GM10266 (cell line): ENCODE data around the gene TNNI3K.
A peak's percentile ranks its signal among the peaks of the same experiment; 100 is the strongest.

Source experiments
- DNase-seq: peaks from one replicate; pipeline ENCODE4 v3.0.0; 2012; ENCODE audit errors: extremely low spot score
- CTCF ChIP-seq: IDR thresholded peaks from 2 replicates; pipeline ENCODE4 v1.5.1; 2012; ENCODE audit warnings: mild to moderate bottlenecking, low read depth; ENCODE audit not compliant: control insufficient read depth, insufficient read depth; ENCODE audit errors: missing control alignments

Gene TNNI3K

GRCh38 chr1:74578101-74578500 is 342.9 kb downstream of the TNNI3K start:
- no peak for TF ChIP-seq CTCF

GRCh38 chr1:74579425-74579824 is 344.2 kb downstream of the TNNI3K start:
- TF ChIP-seq CTCF, result no peak
- DNase-seq, result peak; percentile 31

More at GRCh38 chr1:74578101-74578500, 342.9 kb downstream of the TNNI3K start:
- DNase-seq, result no peak

- TF ChIP-seq CTCF, result no peak
- DNase-seq, result no peak
Observed at GRCh38 chr1:74583397-74583796, 348.2 kb downstream of the TNNI3K start.

DNA sequence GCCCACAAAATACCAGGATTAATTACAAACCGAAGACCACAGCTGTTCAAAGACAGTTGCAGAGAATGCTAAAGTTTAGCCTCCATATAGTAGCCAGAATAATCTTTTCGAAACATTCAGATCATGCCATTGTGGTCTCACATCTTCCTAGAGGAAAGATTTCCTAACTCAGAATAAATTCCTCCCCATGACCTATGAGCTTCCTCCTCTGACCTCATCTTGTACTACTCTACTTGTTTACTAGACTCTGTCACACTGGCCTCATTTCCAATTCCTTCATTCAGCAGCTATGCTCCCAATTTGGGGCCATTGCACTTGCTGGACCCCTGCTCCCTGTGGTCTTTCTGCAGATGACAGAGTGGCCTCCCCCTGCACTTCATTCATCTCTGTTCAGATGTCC is 349.0 kb downstream of the TNNI3K start:
- no peak for DNase-seq
- no peak for TF ChIP-seq CTCF

DNA sequence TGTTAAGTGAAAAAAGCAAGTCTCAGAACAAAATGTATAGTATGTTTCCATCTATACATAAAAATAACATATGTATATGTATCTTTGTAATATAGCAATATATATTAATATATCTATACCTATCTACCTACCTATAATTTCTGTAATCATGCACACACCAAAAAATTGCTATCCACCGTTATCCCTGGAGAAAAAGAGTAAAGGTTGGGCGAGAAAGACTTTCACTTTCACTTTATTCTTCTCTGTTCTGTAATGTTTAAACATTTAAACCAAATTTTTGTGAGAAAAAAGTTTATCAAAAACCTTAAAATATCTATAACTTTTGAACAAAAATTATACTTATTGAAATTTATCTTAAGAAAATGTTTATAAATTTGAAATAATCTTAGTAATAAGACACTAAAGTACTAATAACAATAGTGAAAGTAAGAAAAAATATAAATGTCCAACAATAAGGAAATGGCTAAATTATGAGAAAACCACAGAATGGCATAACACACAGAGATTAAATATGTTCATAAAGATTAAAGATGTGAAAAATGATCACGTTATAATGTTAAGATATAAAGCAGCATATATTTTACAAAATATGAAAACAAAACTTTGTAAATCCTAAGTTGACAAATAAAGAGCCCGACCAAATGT is 351.2 kb downstream of the TNNI3K start:
- no peak for DNase-seq
- no peak for TF ChIP-seq CTCF

GRCh38 chr1:74587888-74588287 is 352.7 kb downstream of the TNNI3K start:
- no peak for DNase-seq
- no peak for TF ChIP-seq CTCF

- no peak for DNase-seq
- no peak for TF ChIP-seq CTCF
Observed at GRCh38 chr1:74590288-74590687, 355.1 kb downstream of the TNNI3K start.
